ENCODE results near the gene ABCB4. TPM values are rescaled to one million over a fixed set of nuclear protein-coding genes. Genes with fewer than 3 reads are reported as not detected.
"Not testable (repeated sequence)": the region's sequence is repeated elsewhere in the genome, so short reads cannot be mapped to it uniquely, and the experiment has no call there.

Gene ABCB4
- total RNA-seq, 1 donor from 2014 or later, result not detected

- DNase-seq; H3K36me3 Mint-ChIP-seq (ENCODE audit: low read depth); H3K4me1 Mint-ChIP-seq; H3K27me3 Mint-ChIP-seq; intact Hi-C loops (cut with micrococcal nuclease); H3K9me3 Mint-ChIP-seq; H3K27ac Mint-ChIP-seq; H3K4me3 Mint-ChIP-seq: not testable (repeated sequence)
Observed at GRCh38 chr7:87464830-87465533, 10.5 kb downstream of the ABCB4 start.

DNA sequence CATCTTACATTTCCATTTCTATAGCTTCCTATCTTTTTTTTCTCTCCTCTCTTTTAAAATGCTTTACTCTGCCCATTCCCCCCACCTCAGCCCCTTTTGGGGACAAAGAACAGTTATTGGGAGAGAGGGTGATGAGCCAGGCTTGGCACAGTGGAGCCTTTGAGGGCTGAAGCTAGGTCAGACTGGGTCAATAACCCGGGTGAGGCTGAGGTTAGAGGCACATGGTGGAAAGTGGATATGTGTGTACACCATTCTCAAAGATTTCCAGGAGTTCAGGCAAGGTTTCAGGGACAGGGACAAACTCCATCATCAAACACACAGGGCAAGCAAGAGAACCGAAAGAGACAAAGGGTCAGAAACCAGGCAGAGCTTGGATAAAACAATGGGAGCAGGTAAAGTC, 11.5 kb downstream of the ABCB4 start:
- Mint-ChIP-seq H3K4me3 (no peak overlapping the region), H3K27me3 (peaks cover 4% of the 10 kb centered on the region), H3K9me3 (peaks cover 5% of the 10 kb centered on the region), H3K27ac (no peak overlapping the region), H3K36me3 (ENCODE audit: low read depth) (no peaks in the 10 kb centered on the region), H3K4me1 (no peaks in the 10 kb centered on the region)
- intact Hi-C loops (cut with micrococcal nuclease), result no loop called here
- DNase-seq, result no peak

- H3K9me3 Mint-ChIP-seq; H3K36me3 Mint-ChIP-seq (ENCODE audit: low read depth); H3K27ac Mint-ChIP-seq: not testable (repeated sequence)
Observed at GRCh38 chr7:87460444-87460843, 15.0 kb downstream of the ABCB4 start.

GRCh38 chr7:87459941-87460340, 15.5 kb downstream of the ABCB4 start:
- H3K4me3 Mint-ChIP-seq, result no peak overlapping the region
- H3K27ac Mint-ChIP-seq, result no peak overlapping the region
- H3K27me3 Mint-ChIP-seq, result peaks cover 4% of the 10 kb centered on the region
- DNase-seq, result no peak
- H3K4me1 Mint-ChIP-seq, result no peaks in the 10 kb centered on the region
- H3K9me3 Mint-ChIP-seq, result no peaks in the 10 kb centered on the region
- intact Hi-C loops (cut with micrococcal nuclease), result no loop called here
- H3K36me3 Mint-ChIP-seq (ENCODE audit: low read depth), result no peaks in the 10 kb centered on the region

More at GRCh38 chr7:87460444-87460843, 15.0 kb downstream of the ABCB4 start:
- H3K4me3 Mint-ChIP-seq; DNase-seq; intact Hi-C loops (cut with micrococcal nuclease); H3K27me3 Mint-ChIP-seq; H3K4me1 Mint-ChIP-seq: not testable (repeated sequence)

- Mint-ChIP-seq H3K4me1 (no peaks in the 10 kb centered on the region), H3K36me3 (ENCODE audit: low read depth) (no peaks in the 10 kb centered on the region), H3K27ac (no peak overlapping the region), H3K27me3 (no peaks in the 10 kb centered on the region), H3K9me3 (no peaks in the 10 kb centered on the region), H3K4me3 (no peak overlapping the region)
- no peak for DNase-seq
- intact Hi-C loops (cut with micrococcal nuclease), result no loop called here
Observed at GRCh38 chr7:87458148-87458547, 17.3 kb downstream of the ABCB4 start.

DNA sequence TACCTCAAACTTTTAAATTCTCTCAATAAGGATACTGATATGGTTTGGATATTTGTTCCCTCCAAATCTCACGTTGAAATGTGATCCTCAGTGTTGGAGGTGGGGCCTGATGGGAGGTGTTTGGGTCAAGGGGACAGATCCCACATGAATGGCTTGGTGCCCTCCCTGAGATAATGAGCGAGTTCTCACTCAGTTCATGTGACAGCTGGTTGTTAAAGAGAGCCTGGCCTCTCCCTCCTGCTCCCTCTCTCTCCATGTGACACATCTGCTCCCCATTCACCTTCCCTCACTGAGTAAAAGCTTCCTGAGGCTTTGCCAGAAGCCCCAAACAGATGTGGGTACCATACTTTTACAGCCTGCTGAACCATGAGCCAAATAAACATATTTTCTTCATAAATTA, 19.2 kb downstream of the ABCB4 start:
- Mint-ChIP-seq H3K4me1 (no peaks in the 10 kb centered on the region), H3K27me3 (peaks cover 6% of the 10 kb centered on the region), H3K4me3 (no peak overlapping the region), H3K27ac (no peak overlapping the region), H3K36me3 (ENCODE audit: low read depth) (no peaks in the 10 kb centered on the region), H3K9me3 (no peaks in the 10 kb centered on the region)
- no peak for DNase-seq
- intact Hi-C loops (cut with micrococcal nuclease), result no loop called here

- Mint-ChIP-seq H3K9me3 (no peaks in the 10 kb centered on the region), H3K36me3 (ENCODE audit: low read depth) (no peaks in the 10 kb centered on the region), H3K27ac (no peak overlapping the region), H3K4me1 (peaks cover 2% of the 10 kb centered on the region), H3K27me3 (peaks cover 10% of the 10 kb centered on the region), H3K4me3 (no peak overlapping the region)
- DNase-seq, result no peak
- intact Hi-C loops (cut with micrococcal nuclease), result no loop called here
Observed at GRCh38 chr7:87452279-87452678, 23.2 kb downstream of the ABCB4 start.

GRCh38 chr7:87451187-87451586, 24.3 kb downstream of the ABCB4 start:
- Mint-ChIP-seq H3K9me3 (no peaks in the 10 kb centered on the region), H3K36me3 (ENCODE audit: low read depth) (no peaks in the 10 kb centered on the region), H3K4me1 (peaks cover 2% of the 10 kb centered on the region), H3K4me3 (no peak overlapping the region), H3K27me3 (peaks cover 12% of the 10 kb centered on the region), H3K27ac (no peak overlapping the region)
- no peak for DNase-seq
- intact Hi-C loops (cut with micrococcal nuclease), result no loop called here

- peaks cover 12% of the 10 kb centered on the region for H3K27me3 Mint-ChIP-seq
- intact Hi-C loops (cut with micrococcal nuclease), result no loop called here
- no peaks in the 10 kb centered on the region for H3K36me3 Mint-ChIP-seq (ENCODE audit: low read depth)
- H3K4me3 Mint-ChIP-seq, result no peak overlapping the region
- peaks cover 2% of the 10 kb centered on the region for H3K4me1 Mint-ChIP-seq
- DNase-seq, result no peak
- no peaks in the 10 kb centered on the region for H3K9me3 Mint-ChIP-seq
- H3K27ac Mint-ChIP-seq, result no peak overlapping the region
Observed at GRCh38 chr7:87450706-87451105, 24.8 kb downstream of the ABCB4 start.

DNA sequence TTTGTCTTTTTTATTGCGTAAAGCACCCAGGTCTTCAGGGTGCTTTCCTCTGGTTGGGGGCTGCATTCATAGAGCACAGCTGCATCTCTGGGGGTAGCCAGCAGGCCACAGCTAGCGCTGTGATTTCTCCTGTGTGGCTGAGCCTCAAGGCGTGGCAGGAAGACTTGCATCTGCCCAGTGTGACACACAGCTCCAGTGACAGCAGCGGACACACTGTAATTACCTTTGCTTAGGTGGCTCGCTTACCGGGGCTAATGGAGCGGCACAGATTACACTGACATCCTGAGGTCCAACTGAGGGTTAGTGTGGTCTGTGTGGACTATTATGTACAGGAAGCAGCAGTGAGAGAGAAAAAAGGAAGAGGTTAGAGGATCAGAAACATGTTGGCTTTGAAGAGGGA, 27.1 kb downstream of the ABCB4 start:
- Mint-ChIP-seq H3K27ac (no peak overlapping the region), H3K4me3 (no peak overlapping the region), H3K4me1 (peaks cover 2% of the 10 kb centered on the region), H3K9me3 (no peaks in the 10 kb centered on the region), H3K27me3 (peaks cover 12% of the 10 kb centered on the region), H3K36me3 (ENCODE audit: low read depth) (no peaks in the 10 kb centered on the region)
- intact Hi-C loops (cut with micrococcal nuclease), result no loop called here
- no peak for DNase-seq

GRCh38 chr7:87447116-87447635, 28.3 kb downstream of the ABCB4 start:
- no peaks in the 10 kb centered on the region for H3K9me3 Mint-ChIP-seq
- no peak overlapping the region for H3K27ac Mint-ChIP-seq
- intact Hi-C loops (cut with micrococcal nuclease), result no loop called here
- H3K36me3 Mint-ChIP-seq (ENCODE audit: low read depth), result no peaks in the 10 kb centered on the region
- peaks cover 2% of the 10 kb centered on the region for H3K4me1 Mint-ChIP-seq
- no peak for DNase-seq
- H3K27me3 Mint-ChIP-seq, result peaks cover 12% of the 10 kb centered on the region
- no peak overlapping the region for H3K4me3 Mint-ChIP-seq

GRCh38 chr7:87445897-87446296, 29.6 kb downstream of the ABCB4 start:
- H3K36me3 Mint-ChIP-seq (ENCODE audit: low read depth), result no peaks in the 10 kb centered on the region
- H3K27ac Mint-ChIP-seq, result no peak overlapping the region
- H3K4me1 Mint-ChIP-seq, result peaks cover 2% of the 10 kb centered on the region
- no peaks in the 10 kb centered on the region for H3K9me3 Mint-ChIP-seq
- intact Hi-C loops (cut with micrococcal nuclease), result no loop called here
- peaks cover 8% of the 10 kb centered on the region for H3K27me3 Mint-ChIP-seq
- H3K4me3 Mint-ChIP-seq, result no peak overlapping the region
- DNase-seq, result no peak

DNA sequence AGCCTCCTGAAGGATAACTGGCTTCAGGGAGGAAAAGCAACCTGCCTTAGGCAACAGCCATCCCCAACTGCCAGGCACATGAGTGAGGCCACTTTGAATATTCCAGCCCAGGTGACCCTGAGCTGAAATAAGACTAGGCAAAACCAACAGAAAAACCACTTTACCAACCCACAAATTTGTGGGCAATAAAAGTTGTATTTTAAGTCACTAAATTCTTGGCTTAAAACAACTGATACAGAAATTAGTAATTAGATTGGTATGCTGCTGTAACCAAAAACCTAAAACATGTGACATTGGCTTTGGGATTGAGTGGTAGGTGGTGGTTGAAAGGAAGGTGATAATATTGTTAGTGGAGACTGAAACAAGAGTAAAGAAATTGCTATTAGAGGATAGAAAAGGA, 39.9 kb downstream of the ABCB4 start:
- intact Hi-C loops (cut with micrococcal nuclease), result no loop called here
- DNase-seq, result no peak
- no peak overlapping the region for H3K27ac Mint-ChIP-seq
- peaks cover 2% of the 10 kb centered on the region for H3K27me3 Mint-ChIP-seq
- H3K4me3 Mint-ChIP-seq, result no peak overlapping the region
- no peaks in the 10 kb centered on the region for H3K36me3 Mint-ChIP-seq (ENCODE audit: low read depth)
- H3K9me3 Mint-ChIP-seq, result no peaks in the 10 kb centered on the region
- no peaks in the 10 kb centered on the region for H3K4me1 Mint-ChIP-seq

DNA sequence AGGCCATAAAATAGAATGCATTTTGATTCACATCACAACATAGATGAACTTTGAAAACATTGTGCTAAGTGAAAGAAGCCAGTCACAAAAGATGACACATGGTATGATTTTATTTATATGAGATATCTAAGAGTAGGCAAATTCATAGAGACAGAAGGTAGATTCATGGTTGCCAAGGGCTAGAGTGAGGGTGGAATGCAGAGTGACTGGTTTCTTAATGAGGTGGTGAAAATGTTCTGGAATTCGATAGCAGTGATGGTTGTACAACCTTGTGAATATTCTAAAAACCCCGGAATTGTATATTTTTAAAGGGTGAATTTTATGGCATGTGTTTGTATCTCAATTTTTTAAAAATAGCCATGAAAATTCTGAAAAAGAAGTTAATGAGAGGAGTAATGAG, 42.9 kb downstream of the ABCB4 start:
- no peaks in the 10 kb centered on the region for H3K9me3 Mint-ChIP-seq
- no peaks in the 10 kb centered on the region for H3K36me3 Mint-ChIP-seq (ENCODE audit: low read depth)
- H3K4me1 Mint-ChIP-seq, result no peaks in the 10 kb centered on the region
- no peak overlapping the region for H3K27ac Mint-ChIP-seq
- H3K4me3 Mint-ChIP-seq, result no peak overlapping the region
- intact Hi-C loops (cut with micrococcal nuclease), result no loop called here
- no peak for DNase-seq
- peaks cover 8% of the 10 kb centered on the region for H3K27me3 Mint-ChIP-seq

DNA sequence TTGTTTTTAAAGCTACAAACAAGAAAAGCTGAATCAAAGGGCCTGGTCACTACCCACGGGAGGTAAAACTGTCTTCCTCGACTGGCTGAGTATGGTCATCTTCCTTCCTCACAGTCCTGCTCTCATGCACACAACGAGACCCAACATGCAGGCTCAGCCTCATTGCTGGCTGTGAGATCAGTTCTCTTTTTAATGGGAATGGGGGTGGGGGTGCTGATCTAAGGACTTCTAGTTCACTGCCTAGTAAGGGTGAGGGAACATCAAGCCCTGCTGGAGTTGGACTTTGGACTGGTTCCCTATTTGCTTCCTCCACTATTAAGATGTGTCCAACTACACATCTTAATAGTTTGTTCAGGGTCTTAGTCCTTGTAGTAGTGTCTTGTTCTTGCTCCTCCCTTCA, 48.2 kb downstream of the ABCB4 start:
- no peak overlapping the region for H3K27ac Mint-ChIP-seq
- intact Hi-C loops (cut with micrococcal nuclease), result no loop called here

More for the DNA sequence above, 48.2 kb downstream of the ABCB4 start:
- H3K36me3 Mint-ChIP-seq (ENCODE audit: low read depth), result no peaks in the 10 kb centered on the region
- no peaks in the 10 kb centered on the region for H3K9me3 Mint-ChIP-seq
- H3K4me1 Mint-ChIP-seq, result no peaks in the 10 kb centered on the region
- H3K4me3 Mint-ChIP-seq, result no peak overlapping the region
- no peak for DNase-seq
- H3K27me3 Mint-ChIP-seq, result peaks cover 24% of the 10 kb centered on the region

Measured in activated CD4-positive, alpha-beta T cell treated with anti-CD3 and anti-CD28 coated beads, Interleukin-2, amount 10 ng/mL, durations not matched to agents 24 days and 14 days (primary cell).